Cardiac septum (tissue), 1 donor: Measurements from ENCODE around the gene SYT11. TPM values are rescaled to one million over a fixed set of nuclear protein-coding genes. Genes with fewer than 3 reads are reported as not detected.

Experiments used
- DNase-seq: peaks from one replicate; pipeline ENCODE4 v3.0.0-alpha.2; 2020; ENCODE audit warnings: low spot score
- intact Hi-C: fragments of 100-400 bp; cut with DNase I; formaldehyde crosslinking; loops from one replicate; pipeline ENCODE4 v1.14.0; 2022
- total RNA-seq: library from RNA; stranded (reverse); fragmentation: NEBNext Ultra II Directional; extraction: Animal tissue kit (Norgen Biotek cat#: 25700); gene quantifications from one replicate; pipeline ENCODE4 v1.2.1, GENCODE V29; 2021
- donor health status: DM: no; HTN: no; CAD: no.

The SYT11 gene
- total RNA-seq, 1 donor from 2014 or later = 24.4 TPM

- intact Hi-C loops = loop anchor here (10.0 kb wide), 1 partner anchor 123 kb away; the partner anchor contains the start of genes LAMTOR2 and UBQLN4
- DNase-seq = no peak
Observed at GRCh38 chr1:155931332-155932038, 72.1 kb downstream of the SYT11 start.

- DNase-seq = no peak
- intact Hi-C loops = loop anchor here (10.0 kb wide), 1 partner anchor 123 kb away; the partner anchor contains the start of genes LAMTOR2 and UBQLN4
Observed at GRCh38 chr1:155932081-155932480, 72.7 kb downstream of the SYT11 start.

DNA sequence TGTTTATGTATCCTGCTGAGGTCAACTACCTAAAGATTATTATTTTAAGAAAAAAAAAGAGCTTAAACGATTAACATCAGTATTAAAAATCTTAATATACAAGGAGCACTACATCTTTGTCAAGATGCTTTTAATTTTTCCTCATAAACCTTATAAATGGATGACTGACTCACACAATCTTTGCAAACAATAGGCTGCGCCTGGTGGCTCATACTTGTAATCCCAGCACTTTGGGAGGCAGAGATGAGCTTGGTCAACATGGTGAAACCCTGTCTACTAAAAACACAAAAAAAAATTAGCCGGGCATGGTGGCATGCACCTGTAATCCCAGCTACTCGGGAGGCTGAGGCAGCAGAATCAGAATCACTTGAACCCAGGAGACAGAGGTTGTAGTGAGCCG is 73.1 kb downstream of the SYT11 start:
- intact Hi-C loops = loop anchor here (10.0 kb wide), 1 partner anchor 122 kb away; the partner anchor contains the start of genes LAMTOR2 and UBQLN4

DNA sequence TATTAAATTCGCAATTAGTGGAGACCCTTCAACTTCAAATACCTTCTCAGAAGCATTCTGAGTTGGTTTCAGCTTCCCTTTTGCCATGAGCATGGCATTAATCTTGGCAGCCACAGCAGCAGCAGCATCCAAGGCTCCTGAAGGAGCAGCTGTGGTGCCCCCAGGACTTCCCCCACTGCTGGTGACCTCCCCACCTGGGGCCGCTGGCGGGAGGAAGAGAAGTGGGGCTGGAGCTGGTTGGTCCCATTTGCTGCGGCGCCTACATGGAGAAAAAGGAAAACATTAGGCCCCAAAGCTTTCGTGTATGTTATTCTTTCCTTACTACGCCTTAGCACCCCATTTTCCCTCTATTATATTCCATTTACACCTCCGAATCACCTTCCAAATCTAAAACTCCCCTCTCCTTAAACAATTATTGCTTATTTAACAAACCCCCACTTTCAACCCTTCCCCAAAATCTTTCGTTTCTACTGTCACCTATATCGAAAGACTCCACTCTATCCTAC is 74.3 kb downstream of the SYT11 start:
- DNase-seq = no peak
- intact Hi-C loops = loop anchor here (2.0 to 10.0 kb wide), 2 partner anchors 73 to 121 kb away; partner anchors contain the start of genes LAMTOR2 and UBQLN4

More for the DNA sequence above, 73.1 kb downstream of the SYT11 start:
- DNase-seq = no peak

DNA sequence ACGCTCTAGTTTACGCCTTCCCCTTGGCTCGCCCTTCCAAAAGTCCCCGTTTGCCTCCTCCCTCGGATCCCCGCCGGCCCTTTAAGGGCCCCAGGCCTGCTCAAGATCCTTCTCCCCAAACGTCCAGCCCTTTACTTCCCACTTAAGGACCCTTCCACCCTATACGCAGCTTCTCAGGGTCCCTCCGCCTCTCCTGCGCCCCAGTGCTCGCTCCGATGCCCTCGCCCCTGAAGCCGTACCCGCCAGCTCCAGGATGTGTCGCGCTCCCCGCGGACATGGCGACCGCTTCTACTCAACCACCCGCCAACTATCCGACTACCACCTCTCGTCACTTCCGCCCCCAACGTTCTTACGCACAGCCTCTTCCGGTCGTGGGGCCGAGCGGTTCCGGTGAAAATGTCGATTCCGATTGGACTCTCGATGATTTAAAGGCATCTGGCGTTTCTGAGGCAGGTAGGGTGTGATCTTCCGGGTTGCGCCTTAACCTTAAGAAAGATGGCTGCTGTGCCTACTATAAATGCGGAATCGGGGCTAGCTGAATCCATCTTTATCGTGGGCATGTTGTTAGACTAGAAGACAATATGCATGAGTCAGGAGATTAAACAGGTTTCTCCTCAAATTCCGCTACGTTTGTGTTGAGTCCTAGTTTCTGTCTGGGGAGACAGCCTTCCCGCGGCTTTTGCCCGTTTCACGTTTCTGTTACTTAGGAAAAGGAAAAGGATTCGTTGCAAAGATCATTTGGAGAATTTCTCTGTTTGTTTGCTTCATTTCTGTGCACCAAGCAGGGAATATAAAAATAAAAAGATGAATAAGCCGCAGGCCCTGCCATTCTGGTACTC is 74.9 kb downstream of the SYT11 start, which contains the start of gene KHDC4:
Gene KHDC4, minus strand, starts transcription at position 317 of the 839 bp plus-strand sequence. Its CDS starts 40 bp downstream, at position 277.
- peak; percentile 97 for DNase-seq
- intact Hi-C loops = loop anchor here (2.0 to 10.0 kb wide), 2 partner anchors 74 to 120 kb away; partner anchors contain the start of genes LAMTOR2 and UBQLN4

Other genes starting within 250 kb of the SYT11 start
- gene MSTO1, start 249.3 kb upstream of the SYT11 start, total RNA-seq = 25.6 TPM
- gene YY1AP1, start 170.8 kb upstream of the SYT11 start, total RNA-seq = 66.3 TPM
- gene DAP3, start 170.5 kb upstream of the SYT11 start, total RNA-seq = 91.2 TPM
- gene GON4L, start 2.4 kb upstream of the SYT11 start, total RNA-seq = 29.5 TPM
- gene RIT1, start 51.8 kb downstream of the SYT11 start, total RNA-seq = 26.2 TPM
- 26.8 TPM for gene KHDC4, start 74.8 kb downstream of the SYT11 start, total RNA-seq
- not detected for gene RXFP4, start 82.1 kb downstream of the SYT11 start, total RNA-seq
- 95.9 TPM for gene ARHGEF2, start 119.0 kb downstream of the SYT11 start, total RNA-seq
- 81.2 TPM for gene SSR2, start 161.4 kb downstream of the SYT11 start, total RNA-seq
- gene UBQLN4, start 194.2 kb downstream of the SYT11 start, total RNA-seq = 26.3 TPM
- 49.8 TPM for gene LAMTOR2, start 195.2 kb downstream of the SYT11 start, total RNA-seq
- not detected for gene RAB25, start 201.6 kb downstream of the SYT11 start, total RNA-seq
- gene MEX3A, start 222.9 kb downstream of the SYT11 start, total RNA-seq = 0.24 TPM